GM13977 (cell line): ENCODE data around the gene FAM237B.
A peak's percentile ranks its signal among the peaks of the same experiment; 100 is the strongest.
"Not testable (repeated sequence)": the region's sequence is repeated elsewhere in the genome, so short reads cannot be mapped to it uniquely, and the experiment has no call there.

ENCODE experiments used
- DNase-seq: peaks from one replicate; pipeline ENCODE4 v3.0.0; 2012; ENCODE audit warnings: low spot score
- CTCF ChIP-seq: IDR thresholded peaks from 2 replicates; pipeline ENCODE4 v1.5.1; 2012; ENCODE audit warnings: mild to moderate bottlenecking, control low read depth; ENCODE audit not compliant: insufficient read depth; ENCODE audit errors: extremely low read depth, missing control alignments
- in situ Hi-C: fragments of 300-500 bp; cut with MboI; formaldehyde crosslinking; loops from one replicate; pipeline ENCODE4 v1.12.0; 2022; ENCODE audit warnings: low sequenced_read_pairs, low pct_unique_long_range_greater_than_20kb, mixed read lengths, inconsistent platforms; ENCODE audit not compliant: unreplicated experiment

The FAM237B gene

GRCh38 chr7:90320801-90321494 lies at the start of gene FAM237B:
FAM237B (minus strand) TSS chr7:90321304; CDS start chr7:90319748, 1,556 bp downstream.
- TF ChIP-seq CTCF = no peak
- in situ Hi-C loops = no loop called here
- DNase-seq = peak; percentile 22

- in situ Hi-C loops = no loop called here
- TF ChIP-seq CTCF = no peak
- DNase-seq = no peak
Observed at GRCh38 chr7:90351987-90352386, 30.9 kb upstream of the FAM237B start.

GRCh38 chr7:90350032-90350431 lies 28.9 kb upstream of the FAM237B start:
- DNase-seq, in situ Hi-C loops: not testable (repeated sequence)

- DNase-seq = no peak
- no peak for TF ChIP-seq CTCF
- in situ Hi-C loops = no loop called here
Observed at GRCh38 chr7:90349305-90349704, 28.2 kb upstream of the FAM237B start.

- TF ChIP-seq CTCF = no peak
- DNase-seq = no peak
- in situ Hi-C loops = no loop called here
Observed at GRCh38 chr7:90347759-90348158, 26.7 kb upstream of the FAM237B start.

GRCh38 chr7:90346336-90347125 lies 25.4 kb upstream of the FAM237B start, which contains the start of gene GTPBP10:
GTPBP10 (plus strand) TSS chr7:90346716; CDS start chr7:90346742, 26 bp downstream.
- TF ChIP-seq CTCF = peak; percentile 76
- DNase-seq = peak; percentile 90
- in situ Hi-C loops = no loop called here

- no peak for DNase-seq
- no peak for TF ChIP-seq CTCF
- in situ Hi-C loops = no loop called here
Observed at GRCh38 chr7:90345595-90346335, 24.7 kb upstream of the FAM237B start.
